Measurements from ENCODE around the gene ZNF462. TPM values are rescaled to one million over a fixed set of nuclear protein-coding genes. Genes with fewer than 3 reads are reported as not detected.

ZNF462 gene
- total RNA-seq, 3 donors from 2014 or later (not counting 1 experiment from before 2014, with no cell fraction given), result 0.33 to 0.93 (median 0.35) TPM

- Mint-ChIP-seq H3K4me3 (no peak overlapping the region), H3K27ac (no peak overlapping the region), H3K27me3 (ENCODE audit: low read depth in 2 of 2) (no peaks in the 10 kb centered on the region), H3K36me3 (no peaks in the 10 kb centered on the region), H3K4me1 (peaks cover 9 to 13% of the 10 kb centered on the region in 2 donors), H3K9me3 (no peaks in the 10 kb centered on the region)
- 13% methylated on average over 2 of the region's 2 CpGs for WGBS (ENCODE audit: insufficient coverage)
- no peak overlapping the region for H3K4me3 ChIP-seq (ENCODE audit: low read length)
- no peaks in the 10 kb centered on the region for H3K27me3 ChIP-seq (ENCODE audit: control insufficient read depth, insufficient read depth, low read length)
- peak in 1 of 2 donors; percentile 8 for DNase-seq
- H3K4me1 ChIP-seq (ENCODE audit: control insufficient read depth, insufficient read depth, low read length), result peaks cover 8% of the 10 kb centered on the region
- no peaks in the 10 kb centered on the region for H3K36me3 ChIP-seq (ENCODE audit: control insufficient read depth, insufficient read depth, low read length)
- H3K27ac ChIP-seq (ENCODE audit: low read length), result no peak overlapping the region
- H3K9me3 ChIP-seq (ENCODE audit: control insufficient read depth, insufficient read depth, low read length), result no peaks in the 10 kb centered on the region
- peak in 1 of 3 donors; percentile 48 for ATAC-seq
- intact Hi-C loops (cut with micrococcal nuclease), result no loop called here
- TF ChIP-seq CTCF (IDR thresholded peaks at IDR 0.05), result no peak
Observed at GRCh38 chr9:107024193-107024592, 161.2 kb downstream of the ZNF462 start.

- intact Hi-C loops (cut with micrococcal nuclease), result no loop called here
- no peak overlapping the region for H3K27ac Mint-ChIP-seq
- Histone ChIP-seq H3K36me3 (ENCODE audit: control insufficient read depth, insufficient read depth, low read length) (no peaks in the 10 kb centered on the region), H3K27ac (ENCODE audit: low read length) (no peak overlapping the region), H3K4me3 (ENCODE audit: low read length) (no peak overlapping the region), H3K4me1 (ENCODE audit: control insufficient read depth, insufficient read depth, low read length) (peaks cover 8% of the 10 kb centered on the region), H3K27me3 (ENCODE audit: control insufficient read depth, insufficient read depth, low read length) (no peaks in the 10 kb centered on the region), H3K9me3 (ENCODE audit: control insufficient read depth, insufficient read depth, low read length) (no peaks in the 10 kb centered on the region)
- no peaks in the 10 kb centered on the region for H3K27me3 Mint-ChIP-seq (ENCODE audit: low read depth in 2 of 2)
- no peaks in the 10 kb centered on the region for H3K9me3 Mint-ChIP-seq
- H3K4me1 Mint-ChIP-seq, result peaks cover 9 to 13% of the 10 kb centered on the region in 2 donors
- WGBS (ENCODE audit: insufficient coverage), result 89% methylated on average over 3 of the region's 5 CpGs
- ATAC-seq (no peak), DNase-seq (no peak)
- no peak for TF ChIP-seq CTCF (IDR thresholded peaks at IDR 0.05)
- H3K36me3 Mint-ChIP-seq, result no peaks in the 10 kb centered on the region
- H3K4me3 Mint-ChIP-seq, result no peak overlapping the region
Observed at GRCh38 chr9:107025260-107026035, 162.5 kb downstream of the ZNF462 start.

- intact Hi-C loops (cut with micrococcal nuclease), result no loop called here
- H3K27ac Mint-ChIP-seq, result no peak overlapping the region
- H3K4me3 Mint-ChIP-seq, result no peak overlapping the region
- no peak for DNase-seq
- no peaks in the 10 kb centered on the region for H3K27me3 ChIP-seq (ENCODE audit: control insufficient read depth, insufficient read depth, low read length)
- peaks cover 0 to 4% of the 10 kb centered on the region in 2 donors for H3K27me3 Mint-ChIP-seq (ENCODE audit: low read depth in 2 of 2)
- peaks cover 4 to 9% of the 10 kb centered on the region in 2 donors for H3K4me1 Mint-ChIP-seq
- H3K27ac ChIP-seq (ENCODE audit: low read length), result no peak overlapping the region
- WGBS (ENCODE audit: insufficient coverage), result 81% methylated on average over 3 of the region's 3 CpGs
- H3K9me3 ChIP-seq (ENCODE audit: control insufficient read depth, insufficient read depth, low read length), result no peaks in the 10 kb centered on the region
- no peak overlapping the region for H3K4me3 ChIP-seq (ENCODE audit: low read length)
- H3K4me1 ChIP-seq (ENCODE audit: control insufficient read depth, insufficient read depth, low read length), result peaks cover 3% of the 10 kb centered on the region
- TF ChIP-seq CTCF (IDR thresholded peaks at IDR 0.05), result no peak
- no peaks in the 10 kb centered on the region for H3K36me3 Mint-ChIP-seq
- H3K9me3 Mint-ChIP-seq, result peaks cover 2 to 4% of the 10 kb centered on the region in 2 donors
- ATAC-seq, result no peak
- no peaks in the 10 kb centered on the region for H3K36me3 ChIP-seq (ENCODE audit: control insufficient read depth, insufficient read depth, low read length)
Observed at GRCh38 chr9:107029146-107029545, 166.2 kb downstream of the ZNF462 start.
